HCT116 (cell line): ENCODE data around the gene ZNF284. TPM values are rescaled to one million over a fixed set of nuclear protein-coding genes. Genes with fewer than 3 reads are reported as not detected.

Experiments used
- ATAC-seq: fragments of 200-7000 bp; cut with Tn5 transposase; 2 replicates; pipeline ENCODE4 v1.9.1; 2020; ENCODE audit warnings: mild to moderate bottlenecking, moderate library complexity
- BruUV-seq: library from RNA; stranded (reverse); fragments of 400-500 nt; replicated peaks from 2 replicates; lab custom pipeline; 2021; lab: Mats Ljungman, UMichigan
- CTCF ChIA-PET: fragments of 300-600 bp; sonication (Branson Sonifier 250); formaldehyde crosslinking; loops from one replicate; lab custom pipeline; 2021; ENCODE audit warnings: antibody characterized with exemption; lab: Charles Lee
- POLR2A ChIA-PET: fragments of 300-600, 350-600 bp; sonication (Branson Sonifier 250); formaldehyde crosslinking; loops from one replicate; lab custom pipeline; 2021; ENCODE audit warnings: antibody characterized with exemption; lab: Charles Lee
- RAD21 ChIA-PET, 2 experiments: fragments of 300-600 bp; sonication (Branson Sonifier 250); formaldehyde crosslinking; loops; one replicate each; lab custom pipeline; 2023; ENCODE audit warnings: low total read pairs in 2 of 2; ENCODE audit not compliant: uncharacterized antibody in 2 of 2, unreplicated experiment in 2 of 2, low non-redundant PET in 1 of 2; lab: Charles Lee
- DNase-seq: peaks from one replicate; pipeline ENCODE4 v3.0.0-alpha.2; 2010; ENCODE audit warnings: low read depth, low spot score
- H2AFZ ChIP-seq: fragments of 200-600 bp; shearing (Covaris generic), sonication (generic); 2 replicates; pipeline ENCODE4 v1.6.1; 2017; ENCODE audit warnings: low read depth, mixed run types, mixed read lengths, antibody characterized with exemption, low read length; ENCODE audit not compliant: poor library complexity, severe bottlenecking
- H3K27ac ChIP-seq: 2 replicates; pipeline ENCODE4 v1.5.1; 2012; ENCODE audit warnings: low read depth, low read length
- H3K27me3 ChIP-seq: fragments of 200-600 bp; sonication (generic); 2 replicates; pipeline ENCODE4 v1.6.1; 2016; ENCODE audit warnings: mixed run types, low read length, mixed read lengths; ENCODE audit not compliant: insufficient read depth
- H3K36me3 ChIP-seq, 2 experiments: fragments of 200-500 bp in 1 of 2; fragments of 200-600 bp in 1 of 2; sonication (Bioruptor generic) in 1 of 2; sonication (generic) in 1 of 2; 2 replicates each; pipeline versions ENCODE4 v1.5.1 to v1.6.1; 2014 to 2016; ENCODE audit warnings: low read length in 2 of 2, inconsistent platforms in 1 of 2, mixed read lengths in 1 of 2, mixed run types in 1 of 2; ENCODE audit not compliant: insufficient read depth in 2 of 2, control insufficient read depth in 1 of 2
- H3K4me1 ChIP-seq, 2 experiments: fragments of 200-600 bp in 1 of 2; sonication (generic) in 1 of 2; 2 replicates each; pipeline versions ENCODE4 v1.5.1 to v1.6.1; 2012 to 2017; ENCODE audit warnings: low read length in 2 of 2, inconsistent platforms in 1 of 2, mild to moderate bottlenecking in 1 of 2, mixed read lengths in 1 of 2, mixed run types in 1 of 2, moderate library complexity in 1 of 2; ENCODE audit not compliant: insufficient read depth in 2 of 2, control insufficient read depth in 1 of 2
- H3K4me2 ChIP-seq: fragments of 200-600 bp; sonication (generic); 2 replicates; pipeline ENCODE4 v1.6.1; 2017; ENCODE audit warnings: mixed run types, low read length, mixed read lengths
- H3K4me3 ChIP-seq, 2 experiments: fragments of 200-600 bp in 1 of 2; sonication (generic) in 1 of 2; replicated peaks in 1 of 2; 2 replicates each; pipeline ENCODE4 v1.5.1; 2011 to 2016; ENCODE audit warnings: low read length in 2 of 2, control low read depth in 1 of 2, low read depth in 1 of 2, mild to moderate bottlenecking in 1 of 2, mixed read lengths in 1 of 2, mixed run types in 1 of 2
- H3K79me2 ChIP-seq: fragments of 200-600 bp; sonication (generic); 2 replicates; pipeline ENCODE4 v1.6.1; 2017; ENCODE audit warnings: mild to moderate bottlenecking, mixed run types, low read length, moderate library complexity, mixed read lengths; ENCODE audit not compliant: insufficient read depth
- H3K9ac ChIP-seq: fragments of 200-600 bp; sonication (generic); 2 replicates; pipeline ENCODE4 v1.6.1; 2016; ENCODE audit warnings: low read length, mixed read lengths
- H3K9me2 ChIP-seq: fragments of 200-600 bp; sonication (generic), shearing (Covaris generic); 2 replicates; pipeline ENCODE4 v1.6.1; 2017; ENCODE audit warnings: mixed run types, mild to moderate bottlenecking, moderate library complexity; ENCODE audit not compliant: insufficient read depth
- H3K9me3 ChIP-seq, 2 experiments: fragments of 200-500 bp in 1 of 2; fragments of 200-600 bp in 1 of 2; sonication (Bioruptor generic) in 1 of 2; sonication (generic) in 1 of 2; 2 replicates each; pipeline ENCODE4 v1.6.1; 2014 to 2017; ENCODE audit warnings: low read length in 2 of 2, mixed read lengths in 2 of 2, inconsistent platforms in 1 of 2, low read depth in 1 of 2, mild to moderate bottlenecking in 1 of 2, mixed run types in 1 of 2, moderate library complexity in 1 of 2; ENCODE audit not compliant: control insufficient read depth in 1 of 2, insufficient read depth in 1 of 2
- H4K20me1 ChIP-seq: fragments of 200-600 bp; sonication (generic), shearing (Covaris generic); 2 replicates; pipeline ENCODE4 v1.6.1; 2017; ENCODE audit warnings: mixed run types, mild to moderate bottlenecking, moderate library complexity; ENCODE audit not compliant: insufficient read depth
- CBX3 ChIP-seq: IDR thresholded peaks from 2 replicates; pipeline ENCODE4 v1.6.1; 2012; ENCODE audit warnings: low read depth
- CTCF ChIP-seq, 3 experiments: fragments of 200-600 bp in 1 of 3; sonication (generic) in 1 of 3; IDR thresholded peaks in 2 of 3; conservative IDR thresholded peaks in 1 of 3; 2 replicates each; pipeline ENCODE4 v1.5.1; 2012 to 2017; ENCODE audit warnings: low read depth in 2 of 3, low read length in 2 of 3, antibody characterized with exemption in 1 of 3, borderline replicate concordance in 1 of 3, control low read depth in 1 of 3, mild to moderate bottlenecking in 1 of 3, mixed read lengths in 1 of 3, mixed run types in 1 of 3, moderate library complexity in 1 of 3; ENCODE audit not compliant: insufficient read depth in 1 of 3
- EGR1 ChIP-seq: IDR thresholded peaks from 2 replicates; pipeline ENCODE4 v1.6.1; 2012; ENCODE audit warnings: low read depth
- FOSL1 ChIP-seq: IDR thresholded peaks from 2 replicates; pipeline ENCODE4 v1.6.1; 2012; ENCODE audit warnings: low read depth
- JUND ChIP-seq: IDR thresholded peaks from 2 replicates; pipeline ENCODE4 v1.6.1; 2012
- POLR2A ChIP-seq: IDR thresholded peaks from 2 replicates; pipeline ENCODE4 v1.7.0; 2011; ENCODE audit warnings: borderline replicate concordance; ENCODE audit not compliant: insufficient read depth, insufficient read length; ENCODE audit errors: extremely low read depth
- POLR2AphosphoS5 ChIP-seq: IDR thresholded peaks from 2 replicates; pipeline ENCODE4 v1.6.1; 2011; ENCODE audit warnings: mild to moderate bottlenecking, low read depth, low read length, moderate library complexity
- REST ChIP-seq: IDR thresholded peaks from 2 replicates; pipeline ENCODE4 v1.6.1; 2012; ENCODE audit warnings: low read depth
- SIN3A ChIP-seq: IDR thresholded peaks from 2 replicates; pipeline ENCODE4 v1.6.1; 2012; ENCODE audit warnings: low read depth
- TCF7L2 ChIP-seq: IDR thresholded peaks from 2 replicates; pipeline ENCODE4 v1.7.0; 2011; ENCODE audit warnings: borderline replicate concordance, inconsistent platforms; ENCODE audit not compliant: insufficient read depth, insufficient read length; ENCODE audit errors: extremely low read depth
- ZBTB33 ChIP-seq: IDR thresholded peaks from 2 replicates; pipeline ENCODE4 v1.6.1; 2011; ENCODE audit warnings: mild to moderate bottlenecking, low read length, moderate library complexity; ENCODE audit not compliant: insufficient replicate concordance; ENCODE audit errors: extremely low read depth
- intact Hi-C: fragments of 100-400 bp; cut with micrococcal nuclease; formaldehyde crosslinking; loops from 2 replicates; pipeline ENCODE4 v1.10.0; 2022
- total RNA-seq: library from RNA; stranded (reverse); gene quantifications from one replicate; pipeline ENCODE4 v1.2.1, GENCODE V29; 2021; ENCODE audit not compliant: unreplicated experiment

ZNF284 gene
- total RNA-seq, 1 experiment from 2014 or later = not detected

- H2AFZ ChIP-seq = peak overlapping the region; percentile 81
- peak overlapping the region; percentile 72 to 87 for H3K4me3 ChIP-seq
- H3K36me3 ChIP-seq = peaks cover 3% of the 10 kb centered on the region in 2 experiments; a peak in 1 of 4 replicates
- no peaks in the 10 kb centered on the region for H3K9me2 ChIP-seq
- POLR2A ChIA-PET = interaction anchor here (1.0 kb wide), 1 partner anchor 52 kb away, joined by 6 read pairs; the partner anchor contains the start of gene ZNF226
- intact Hi-C loops = loop anchor here (1.0 to 2.0 kb wide), 5 partner anchors 18 to 192 kb away; partner anchors contain the start of genes ZNF224, ZNF227, ZNF230 and ZNF235
- RAD21 ChIA-PET = no interaction called here
- H3K27ac ChIP-seq = peak overlapping the region; percentile 23; the same call in 1 of the 2 replicates
- no peak for TF ChIP-seq TCF7L2
- no peak for TF ChIP-seq CTCF (IDR thresholded peaks at IDR 0.05 in 2 of 3, conservative IDR thresholded peaks at IDR 0.05 in 1 of 3; ENCODE audit: borderline replicate concordance in 1 of 3, insufficient read depth in 1 of 3, low read depth in 2 of 3, low read length in 2 of 3)
- no peak for TF ChIP-seq FOSL1
- TF ChIP-seq REST = no peak
- TF ChIP-seq CBX3 = no peak
- no peak for TF ChIP-seq SIN3A
- no peak for TF ChIP-seq POLR2AphosphoS5
- TF ChIP-seq ZBTB33 = no peak
- TF ChIP-seq JUND = no peak
- no peak for TF ChIP-seq EGR1
- TF ChIP-seq POLR2A = no peak
- no peak for DNase-seq
- no peaks in the 10 kb centered on the region; a peak in 1 of 4 replicates for H3K9me3 ChIP-seq
- CTCF ChIA-PET = no interaction called here
- H3K4me2 ChIP-seq = peak overlapping the region; percentile 90
- peak overlapping the region; percentile 24; the same call in 1 of the 2 replicates for H3K9ac ChIP-seq
- peak; percentile 33; the same call in 1 of the 2 replicates for ATAC-seq
- H3K27me3 ChIP-seq = no peaks in the 10 kb centered on the region
- H3K79me2 ChIP-seq = no peaks in the 10 kb centered on the region
- H3K4me1 ChIP-seq = peaks cover 2 to 10% of the 10 kb centered on the region in 2 experiments; a peak in 1 of 4 replicates
- H4K20me1 ChIP-seq = no peaks in the 10 kb centered on the region
- no TSS peak for BruUV-seq
These were observed 40.8 kb downstream of the ZNF284 start for GRCh38 chr19:44112802-44113137.
